ENCODE data around the gene AGAP3. TPM values are rescaled to one million over a fixed set of nuclear protein-coding genes. Genes with fewer than 3 reads are reported as not detected.

AGAP3 gene
- total RNA-seq, 1 donor from 2014 or later: 114 TPM

- Mint-ChIP-seq H3K27ac (no peak overlapping the region), H3K4me3 (ENCODE audit: low read depth) (no peak overlapping the region), H3K36me3 (ENCODE audit: insufficient read depth) (no peaks in the 10 kb centered on the region), H3K27me3 (peaks cover 23% of the 10 kb centered on the region), H3K4me1 (ENCODE audit: low read depth) (no peaks in the 10 kb centered on the region), H3K9me3 (ENCODE audit: low read depth) (no peaks in the 10 kb centered on the region)
- TF ChIP-seq, protein P1, sequence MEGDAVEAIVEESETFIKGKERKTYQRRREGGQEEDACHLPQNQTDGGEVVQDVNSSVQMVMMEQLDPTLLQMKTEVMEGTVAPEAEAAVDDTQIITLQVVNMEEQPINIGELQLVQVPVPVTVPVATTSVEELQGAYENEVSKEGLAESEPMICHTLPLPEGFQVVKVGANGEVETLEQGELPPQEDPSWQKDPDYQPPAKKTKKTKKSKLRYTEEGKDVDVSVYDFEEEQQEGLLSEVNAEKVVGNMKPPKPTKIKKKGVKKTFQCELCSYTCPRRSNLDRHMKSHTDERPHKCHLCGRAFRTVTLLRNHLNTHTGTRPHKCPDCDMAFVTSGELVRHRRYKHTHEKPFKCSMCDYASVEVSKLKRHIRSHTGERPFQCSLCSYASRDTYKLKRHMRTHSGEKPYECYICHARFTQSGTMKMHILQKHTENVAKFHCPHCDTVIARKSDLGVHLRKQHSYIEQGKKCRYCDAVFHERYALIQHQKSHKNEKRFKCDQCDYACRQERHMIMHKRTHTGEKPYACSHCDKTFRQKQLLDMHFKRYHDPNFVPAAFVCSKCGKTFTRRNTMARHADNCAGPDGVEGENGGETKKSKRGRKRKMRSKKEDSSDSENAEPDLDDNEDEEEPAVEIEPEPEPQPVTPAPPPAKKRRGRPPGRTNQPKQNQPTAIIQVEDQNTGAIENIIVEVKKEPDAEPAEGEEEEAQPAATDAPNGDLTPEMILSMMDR (IDR thresholded peaks at IDR 0.05; ENCODE audit: unreplicated experiment): no peak
- DNase-seq (ENCODE audit: low spot score, unreplicated experiment): no peak
Measured at GRCh38 chr7:151048911-151049463, 37.3 kb upstream of the AGAP3 start.

DNA sequence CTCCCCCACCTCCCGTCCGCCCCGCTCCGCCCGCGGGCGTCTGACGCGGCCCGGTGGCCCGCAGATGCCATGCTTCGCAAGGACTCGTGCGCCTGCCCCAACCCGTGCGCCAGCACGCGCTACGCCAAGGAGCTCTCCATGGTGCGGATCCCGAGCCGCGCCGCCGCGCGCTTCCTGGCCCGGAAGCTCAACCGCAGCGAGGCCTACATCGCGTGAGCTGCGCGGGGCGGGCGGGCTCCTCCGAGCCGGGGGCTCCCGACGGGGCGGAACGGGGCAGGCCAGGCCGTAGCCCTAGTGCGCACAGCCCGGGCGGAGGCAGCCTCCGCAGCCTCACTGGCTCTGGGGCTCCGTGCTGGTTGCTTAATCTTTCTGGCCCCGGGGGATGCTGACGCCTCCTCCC, 35.2 kb upstream of the AGAP3 start:
- TF ChIP-seq, protein P1 (IDR thresholded peaks at IDR 0.05; ENCODE audit: unreplicated experiment): no peak
- H3K9me3 Mint-ChIP-seq (ENCODE audit: low read depth): no peaks in the 10 kb centered on the region
- H3K27ac Mint-ChIP-seq: no peak overlapping the region
- peaks cover 23% of the 10 kb centered on the region for H3K27me3 Mint-ChIP-seq
- H3K4me3 Mint-ChIP-seq (ENCODE audit: low read depth): no peak overlapping the region
- DNase-seq (ENCODE audit: low spot score, unreplicated experiment): peak; percentile 75
- H3K4me1 Mint-ChIP-seq (ENCODE audit: low read depth): no peaks in the 10 kb centered on the region
- H3K36me3 Mint-ChIP-seq (ENCODE audit: insufficient read depth): peaks cover 3% of the 10 kb centered on the region

- Mint-ChIP-seq H3K27ac (no peak overlapping the region), H3K4me3 (ENCODE audit: low read depth) (no peak overlapping the region), H3K9me3 (ENCODE audit: low read depth) (no peaks in the 10 kb centered on the region), H3K4me1 (ENCODE audit: low read depth) (peaks cover 12% of the 10 kb centered on the region), H3K36me3 (ENCODE audit: insufficient read depth) (peaks cover 3% of the 10 kb centered on the region), H3K27me3 (peaks cover 23% of the 10 kb centered on the region)
- TF ChIP-seq, protein P1 (IDR thresholded peaks at IDR 0.05; ENCODE audit: unreplicated experiment): no peak
- DNase-seq (ENCODE audit: low spot score, unreplicated experiment): no peak
Measured at GRCh38 chr7:151053096-151053495, 33.2 kb upstream of the AGAP3 start.

GRCh38 chr7:151053751-151054150, 32.5 kb upstream of the AGAP3 start:
- no peak for DNase-seq (ENCODE audit: low spot score, unreplicated experiment)
- H3K36me3 Mint-ChIP-seq (ENCODE audit: insufficient read depth): peaks cover 3% of the 10 kb centered on the region
- H3K4me3 Mint-ChIP-seq (ENCODE audit: low read depth): no peak overlapping the region
- H3K9me3 Mint-ChIP-seq (ENCODE audit: low read depth): no peaks in the 10 kb centered on the region
- H3K27ac Mint-ChIP-seq: no peak overlapping the region
- TF ChIP-seq, protein P1 (IDR thresholded peaks at IDR 0.05; ENCODE audit: unreplicated experiment): no peak
- peaks cover 17% of the 10 kb centered on the region for H3K4me1 Mint-ChIP-seq (ENCODE audit: low read depth)
- H3K27me3 Mint-ChIP-seq: peaks cover 19% of the 10 kb centered on the region

DNA sequence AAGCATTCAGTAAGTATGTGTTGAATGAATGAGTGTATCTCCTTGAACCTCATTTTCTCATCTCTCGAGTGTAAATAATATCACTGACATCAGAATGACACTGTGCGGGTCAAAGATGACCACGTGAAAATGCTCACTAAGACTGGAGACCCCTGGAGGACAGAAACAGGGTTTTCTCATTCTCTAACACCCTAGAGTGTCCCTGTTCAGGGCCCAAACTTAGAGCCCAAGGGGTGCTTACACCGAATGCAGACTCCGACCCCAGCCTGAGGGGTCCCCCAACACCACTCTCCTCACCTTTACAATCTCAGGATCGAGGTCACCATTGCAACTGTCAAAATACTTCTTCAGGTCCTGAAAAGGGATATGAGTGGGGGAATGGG, 30.0 kb upstream of the AGAP3 start:
- no peaks in the 10 kb centered on the region for H3K9me3 Mint-ChIP-seq (ENCODE audit: low read depth)
- TF ChIP-seq, protein P1 (IDR thresholded peaks at IDR 0.05; ENCODE audit: unreplicated experiment): no peak
- peaks cover 8% of the 10 kb centered on the region for H3K27me3 Mint-ChIP-seq
- peak overlapping the region; percentile 89 for H3K4me3 Mint-ChIP-seq (ENCODE audit: low read depth)
- H3K4me1 Mint-ChIP-seq (ENCODE audit: low read depth): peaks cover 25% of the 10 kb centered on the region
- DNase-seq (ENCODE audit: low spot score, unreplicated experiment): no peak
- no peak overlapping the region for H3K27ac Mint-ChIP-seq
- peaks cover 3% of the 10 kb centered on the region for H3K36me3 Mint-ChIP-seq (ENCODE audit: insufficient read depth)
